GM18861 (cell line): Measurements from ENCODE around the gene SCFD2.

ENCODE experiments used
- ATAC-seq: cut with Tn5 transposase; IDR thresholded peaks from one replicate; pipeline ENCODE4 v1.9.1; 2021; ENCODE audit not compliant: unreplicated experiment

SCFD2 gene

GRCh38 chr4:53019485-53020382, 346.1 kb downstream of the SCFD2 start:
- ATAC-seq: no peak

- ATAC-seq: no peak
These were observed 347.4 kb downstream of the SCFD2 start for GRCh38 chr4:53018471-53018870.

- no peak for ATAC-seq
These were observed 349.6 kb downstream of the SCFD2 start for GRCh38 chr4:53016099-53016820.

DNA sequence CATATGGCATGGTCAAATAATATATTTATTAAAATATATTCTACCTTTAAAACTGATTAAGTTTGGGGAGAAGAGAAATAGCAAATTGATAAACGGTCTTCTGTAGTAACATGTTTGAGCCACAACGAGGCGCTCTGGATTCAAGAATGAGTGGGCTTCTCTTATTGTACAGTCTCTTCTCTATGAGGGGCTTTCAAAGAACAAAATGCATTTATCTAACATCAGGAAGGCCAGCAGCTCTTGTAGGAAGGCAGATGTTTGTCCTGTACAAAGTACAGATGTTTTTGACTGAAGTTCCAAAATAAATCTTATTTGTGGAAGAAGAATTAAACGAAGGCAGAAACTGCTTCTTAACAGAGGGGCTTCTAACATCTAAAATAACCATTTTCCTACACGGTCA, 350.2 kb downstream of the SCFD2 start:
- no peak for ATAC-seq

- ATAC-seq: no peak
These were observed 351.0 kb downstream of the SCFD2 start for GRCh38 chr4:53014881-53015280.

GRCh38 chr4:53013873-53014775, 351.7 kb downstream of the SCFD2 start:
- no peak for ATAC-seq

DNA sequence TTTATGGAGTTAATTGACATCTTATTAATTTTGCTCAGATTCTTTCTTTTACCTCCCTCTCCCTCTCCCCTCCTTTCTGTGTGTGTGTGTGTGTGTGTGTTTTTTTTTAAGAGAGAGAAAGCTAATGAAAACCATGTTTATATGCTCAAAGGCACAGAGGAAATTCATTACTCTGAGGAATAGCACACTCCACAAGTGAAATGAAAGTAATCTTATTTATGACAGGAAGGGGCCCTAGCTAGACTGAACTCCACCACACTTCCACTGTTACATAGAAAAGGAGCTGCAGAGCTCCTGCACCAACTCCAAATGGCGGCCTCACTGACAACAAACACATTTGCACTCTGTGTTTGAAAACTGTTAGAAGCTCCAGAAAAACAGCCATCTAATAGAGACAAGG, 353.1 kb downstream of the SCFD2 start:
- ATAC-seq: no peak

- no peak for ATAC-seq
These were observed 354.5 kb downstream of the SCFD2 start for GRCh38 chr4:53011259-53011905.

GRCh38 chr4:53010318-53010717, 355.5 kb downstream of the SCFD2 start:
- ATAC-seq: no peak

GRCh38 chr4:53009824-53010223, 356.0 kb downstream of the SCFD2 start:
- ATAC-seq: no peak

GRCh38 chr4:53007024-53007423, 358.8 kb downstream of the SCFD2 start:
- no peak for ATAC-seq

- ATAC-seq: no peak
These were observed 360.1 kb downstream of the SCFD2 start for GRCh38 chr4:53005808-53006207.

GRCh38 chr4:53005149-53005546, 360.7 kb downstream of the SCFD2 start:
- ATAC-seq: no peak

DNA sequence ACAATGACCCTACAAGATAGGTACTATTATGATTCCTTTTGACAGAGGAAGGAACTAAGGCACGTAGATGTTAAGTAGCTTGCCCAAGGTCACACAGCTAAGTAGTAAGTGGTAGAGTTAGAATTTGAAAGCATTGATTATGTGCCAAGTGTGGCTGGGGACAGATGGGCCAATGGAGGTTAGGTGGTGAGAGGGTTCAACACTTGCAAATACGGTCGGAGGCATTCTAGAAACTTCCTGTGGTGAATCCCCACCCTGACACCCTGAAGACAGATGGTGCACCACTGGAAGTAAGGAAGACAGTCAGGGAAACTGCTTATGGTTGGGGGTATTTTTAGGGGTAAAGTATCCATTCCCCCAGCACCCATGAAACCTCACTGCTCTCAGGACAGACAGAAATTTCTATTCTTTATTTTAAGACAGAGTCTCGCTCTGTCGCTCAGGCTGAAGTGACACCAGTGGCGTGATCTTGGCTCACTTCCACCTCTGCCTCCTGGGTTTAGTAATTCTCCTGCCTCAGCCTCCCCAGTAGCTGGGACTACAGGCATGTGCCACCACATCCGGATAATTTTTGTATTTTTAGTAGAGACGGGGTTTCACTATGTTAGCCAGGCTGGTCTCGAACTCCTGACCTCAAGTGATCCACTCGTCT, 361.2 kb downstream of the SCFD2 start:
- no peak for ATAC-seq

DNA sequence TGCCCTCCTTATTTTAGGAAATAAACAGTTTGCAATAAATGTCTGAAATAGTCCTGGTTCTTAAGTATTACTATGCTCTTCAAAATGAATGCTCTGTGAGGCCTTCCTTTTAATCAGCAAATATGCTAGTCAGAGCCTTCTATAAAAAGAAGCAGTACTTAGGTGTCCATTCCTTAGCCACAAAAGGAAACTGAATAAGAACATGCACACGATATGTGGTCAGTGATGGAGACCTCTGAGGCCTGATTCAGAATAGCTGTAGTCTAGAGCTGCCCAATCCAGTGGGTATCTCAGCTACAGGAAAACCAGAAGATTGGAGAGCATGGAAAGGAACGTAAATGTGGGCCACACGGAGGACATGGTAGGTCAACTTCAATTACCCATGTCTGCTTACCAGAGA, 361.9 kb downstream of the SCFD2 start:
- ATAC-seq: no peak

- ATAC-seq: no peak
These were observed 365.3 kb downstream of the SCFD2 start for GRCh38 chr4:53000560-53000959.

- no peak for ATAC-seq
These were observed 366.2 kb downstream of the SCFD2 start for GRCh38 chr4:52999626-53000025.

DNA sequence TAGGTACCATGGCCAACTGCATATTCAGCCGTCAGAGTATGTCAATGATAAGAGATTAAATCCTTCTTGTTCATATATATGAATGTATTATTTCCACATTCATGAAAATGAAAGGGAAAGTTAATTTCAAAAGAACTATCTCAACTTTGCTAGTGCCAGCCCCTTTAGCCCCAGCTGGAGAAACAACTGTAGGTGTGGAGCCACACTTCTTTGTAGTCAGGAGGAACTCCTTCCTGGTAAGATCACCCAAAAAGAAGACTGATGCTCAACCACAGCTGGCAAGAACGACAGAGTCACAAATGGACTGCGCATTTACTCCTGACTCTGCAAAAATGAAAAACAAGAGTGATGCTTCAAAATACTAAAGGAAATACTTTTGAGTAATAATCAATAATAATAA, 367.4 kb downstream of the SCFD2 start:
- ATAC-seq: no peak

DNA sequence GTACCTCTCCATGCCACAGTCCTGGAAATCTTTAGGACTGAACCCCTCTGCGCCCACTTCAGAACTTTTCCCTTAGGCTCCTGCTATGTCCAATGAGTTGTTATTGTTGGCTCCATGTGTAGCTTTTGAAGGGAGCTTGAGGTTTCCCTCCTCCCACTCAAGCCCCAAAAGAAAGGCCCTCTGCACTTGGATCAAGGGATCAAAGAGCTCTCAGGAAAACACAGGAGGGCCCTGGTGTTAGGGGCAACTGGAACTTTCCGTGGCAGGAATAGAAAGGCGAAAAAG, 368.8 kb downstream of the SCFD2 start:
- no peak for ATAC-seq
